ENCODE results near the gene SGTA. TPM values are rescaled to one million over a fixed set of nuclear protein-coding genes. Genes with fewer than 3 reads are reported as not detected.

The SGTA gene
- total and polyA plus RNA-seq, 3 experiments from 2014 or later = 39.7 to 93.9 (median 87.8) TPM

DNA sequence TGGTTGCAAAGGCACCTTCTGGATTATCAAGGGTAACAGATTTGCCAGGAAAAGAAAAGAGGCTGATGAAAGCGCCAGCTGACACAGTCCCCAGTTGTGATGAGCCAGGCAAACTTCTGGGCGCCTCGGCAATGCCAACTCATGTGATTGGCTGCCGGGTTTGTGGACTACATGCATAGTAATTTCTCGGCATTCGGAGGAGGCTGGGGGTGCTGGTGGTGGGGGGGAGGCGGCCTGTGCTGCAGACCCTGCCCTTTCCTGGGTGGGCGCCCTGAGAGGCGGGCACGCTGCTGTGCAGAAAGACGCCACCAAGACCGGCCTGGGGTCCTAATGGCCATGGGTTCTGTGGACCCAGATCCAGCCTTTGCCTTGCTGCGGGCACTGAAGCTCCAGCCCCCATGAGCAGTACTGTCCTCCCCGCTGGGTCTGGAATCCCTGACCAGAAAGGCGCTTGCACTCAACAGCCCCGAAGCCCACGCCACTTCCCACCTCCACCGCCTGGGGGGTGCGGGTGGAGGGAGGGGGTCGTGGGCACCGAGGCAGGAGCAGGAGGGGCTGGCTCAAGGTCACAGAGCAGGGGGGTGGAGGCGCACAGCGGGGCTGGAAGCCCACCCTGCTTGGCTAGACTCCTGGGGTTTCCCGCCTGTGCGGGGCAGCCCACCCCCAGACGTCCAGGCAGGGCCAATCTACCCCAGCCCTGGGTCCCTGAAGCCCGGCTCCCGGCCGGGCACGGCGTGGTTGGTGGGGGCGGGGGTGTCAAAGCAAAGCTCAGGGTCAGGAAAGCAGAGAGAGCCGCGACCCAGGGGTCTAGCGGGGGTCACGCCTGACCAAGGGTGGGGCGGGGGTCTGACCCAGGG, 62.9 kb downstream of the SGTA start:
- CTCF ChIA-PET = no interaction called here

DNA sequence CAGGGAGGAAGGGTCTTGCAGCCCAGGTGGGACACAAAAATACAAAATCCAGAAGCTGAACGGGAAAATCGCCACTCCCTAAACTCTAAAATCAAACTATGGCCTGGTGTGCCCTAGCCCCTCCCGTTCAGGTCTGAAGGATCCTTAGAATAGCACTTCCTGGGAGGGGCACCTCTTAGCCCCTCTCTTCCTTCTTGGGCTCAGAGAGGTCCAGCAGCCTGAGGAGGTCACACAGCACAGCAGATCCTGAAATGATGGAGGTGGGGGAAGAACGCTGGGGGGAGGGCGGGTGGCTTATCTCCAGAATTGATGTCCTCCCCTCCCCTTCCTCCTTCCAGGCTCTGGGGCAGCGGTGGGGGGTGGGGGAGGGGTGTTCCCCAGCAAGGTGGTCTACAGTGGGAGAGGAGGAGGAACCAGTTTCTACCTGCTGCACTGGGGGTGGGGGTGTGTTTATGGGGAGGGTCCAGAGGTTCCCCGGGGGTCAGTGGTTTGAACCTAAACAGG, 63.8 kb downstream of the SGTA start:
- H3K36me3 Mint-ChIP-seq = peaks cover 0 to 9% (median 0%) of the 10 kb centered on the region in 3 donors
- CTCF ChIA-PET = no interaction called here

More for the DNA sequence above, 62.9 kb downstream of the SGTA start:
- peaks cover 0 to 8% (median 3%) of the 10 kb centered on the region in 3 donors for H3K4me1 Mint-ChIP-seq
- H3K9me3 Mint-ChIP-seq = peaks cover 0 to 7% (median 2%) of the 10 kb centered on the region in 5 donors
- Histone ChIP-seq H3K4me1 (ENCODE audit: insufficient read depth, low read length) (no peaks in the 10 kb centered on the region), H3K9me3 (ENCODE audit: low read length) (peaks cover 5% of the 10 kb centered on the region), H3K4me3 (ENCODE audit: low read length) (no peak overlapping the region), H3K27me3 (ENCODE audit: insufficient read depth, low read length, poor library complexity, severe bottlenecking) (peaks cover 21% of the 10 kb centered on the region), H3K27ac (ENCODE audit: low read depth, low read length) (no peak overlapping the region), H3K36me3 (ENCODE audit: insufficient read depth, low read length) (no peaks in the 10 kb centered on the region)
- peaks cover 0 to 8% (median 0%) of the 10 kb centered on the region in 3 donors for H3K36me3 Mint-ChIP-seq
- DNase-seq = no peak
- no peak overlapping the region for H3K27ac Mint-ChIP-seq
- H3K27me3 Mint-ChIP-seq = peaks cover 27 to 36% of the 10 kb centered on the region in 2 donors
- POLR2A ChIA-PET = no interaction called here
- H3K4me3 Mint-ChIP-seq = peak overlapping the region in 5 of 7 donors; percentile 33 to 83 (median 64)

DNA sequence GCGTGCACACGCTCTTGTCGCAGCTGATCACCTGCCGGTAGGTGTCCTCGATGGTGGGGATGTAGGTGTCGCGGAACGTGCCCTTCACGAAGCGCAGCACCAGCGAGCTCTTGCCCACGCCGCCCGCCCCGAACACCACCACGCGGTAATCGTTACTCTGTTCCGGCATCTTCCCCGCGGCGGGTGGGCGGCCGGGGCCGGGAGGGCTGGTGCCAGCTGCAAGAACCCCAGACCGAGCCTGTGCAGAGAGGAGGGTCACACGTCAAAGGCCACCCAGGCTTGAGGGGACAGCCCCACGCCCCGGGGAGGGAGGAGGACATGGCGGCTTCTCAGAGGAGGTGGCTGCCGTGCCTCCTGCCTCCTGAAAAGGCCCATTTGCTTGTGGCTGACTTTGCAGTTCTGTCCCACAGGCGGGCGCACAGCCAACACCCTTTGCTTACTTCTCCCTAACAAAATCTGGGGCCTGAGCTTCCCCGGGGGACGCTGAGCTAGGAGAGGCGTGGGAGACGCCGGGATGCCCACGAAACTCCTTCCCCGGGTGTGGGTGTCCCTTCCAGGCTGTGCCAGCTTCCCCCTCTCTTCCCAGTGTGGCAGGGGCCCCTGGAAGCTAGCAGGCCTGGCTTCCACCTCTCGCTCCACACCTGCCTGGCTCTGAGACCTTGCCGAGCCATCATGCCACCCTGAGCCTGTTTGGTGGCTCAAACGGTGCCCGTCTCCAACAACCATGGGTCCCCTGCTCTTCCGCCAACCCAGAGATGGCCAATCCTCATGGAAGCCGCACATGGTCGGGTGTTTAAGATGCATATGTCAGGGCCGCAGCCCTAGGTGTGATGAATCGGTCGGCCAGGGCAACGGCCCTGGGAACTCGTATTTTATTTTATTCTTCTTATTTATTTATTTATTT, 65.2 kb downstream of the SGTA start:
- POLR2A ChIA-PET = no interaction called here
- Histone ChIP-seq H3K27ac (ENCODE audit: low read depth, low read length) (no peak overlapping the region), H3K4me3 (ENCODE audit: low read length) (no peak overlapping the region), H3K36me3 (ENCODE audit: insufficient read depth, low read length) (no peaks in the 10 kb centered on the region), H3K27me3 (ENCODE audit: insufficient read depth, low read length, poor library complexity, severe bottlenecking) (peaks cover 17% of the 10 kb centered on the region), H3K4me1 (ENCODE audit: insufficient read depth, low read length) (no peaks in the 10 kb centered on the region), H3K9me3 (ENCODE audit: low read length) (peaks cover 6% of the 10 kb centered on the region)
- Mint-ChIP-seq H3K27ac (no peak overlapping the region), H3K4me3 (peak overlapping the region in 1 of 7 donors; percentile 27), H3K36me3 (peaks cover 0 to 9% (median 0%) of the 10 kb centered on the region in 3 donors), H3K9me3 (peaks cover 0 to 10% (median 2%) of the 10 kb centered on the region in 5 donors), H3K27me3 (peaks cover 19 to 31% of the 10 kb centered on the region in 2 donors), H3K4me1 (peaks cover 0 to 8% (median 3%) of the 10 kb centered on the region in 3 donors)
- CTCF ChIA-PET = no interaction called here
- DNase-seq = no peak

More for the DNA sequence above, 63.8 kb downstream of the SGTA start:
- Histone ChIP-seq H3K4me1 (ENCODE audit: insufficient read depth, low read length) (no peaks in the 10 kb centered on the region), H3K9me3 (ENCODE audit: low read length) (peaks cover 6% of the 10 kb centered on the region), H3K27ac (ENCODE audit: low read depth, low read length) (no peak overlapping the region), H3K4me3 (ENCODE audit: low read length) (no peak overlapping the region), H3K27me3 (ENCODE audit: insufficient read depth, low read length, poor library complexity, severe bottlenecking) (peaks cover 20% of the 10 kb centered on the region), H3K36me3 (ENCODE audit: insufficient read depth, low read length) (no peaks in the 10 kb centered on the region)
- Mint-ChIP-seq H3K27me3 (peaks cover 25 to 35% of the 10 kb centered on the region in 2 donors), H3K4me1 (peaks cover 0 to 8% (median 3%) of the 10 kb centered on the region in 3 donors), H3K4me3 (peak overlapping the region in 1 of 7 donors; percentile 83), H3K9me3 (peaks cover 0 to 10% (median 2%) of the 10 kb centered on the region in 5 donors), H3K27ac (no peak overlapping the region)
- DNase-seq = no peak
- POLR2A ChIA-PET = no interaction called here

DNA sequence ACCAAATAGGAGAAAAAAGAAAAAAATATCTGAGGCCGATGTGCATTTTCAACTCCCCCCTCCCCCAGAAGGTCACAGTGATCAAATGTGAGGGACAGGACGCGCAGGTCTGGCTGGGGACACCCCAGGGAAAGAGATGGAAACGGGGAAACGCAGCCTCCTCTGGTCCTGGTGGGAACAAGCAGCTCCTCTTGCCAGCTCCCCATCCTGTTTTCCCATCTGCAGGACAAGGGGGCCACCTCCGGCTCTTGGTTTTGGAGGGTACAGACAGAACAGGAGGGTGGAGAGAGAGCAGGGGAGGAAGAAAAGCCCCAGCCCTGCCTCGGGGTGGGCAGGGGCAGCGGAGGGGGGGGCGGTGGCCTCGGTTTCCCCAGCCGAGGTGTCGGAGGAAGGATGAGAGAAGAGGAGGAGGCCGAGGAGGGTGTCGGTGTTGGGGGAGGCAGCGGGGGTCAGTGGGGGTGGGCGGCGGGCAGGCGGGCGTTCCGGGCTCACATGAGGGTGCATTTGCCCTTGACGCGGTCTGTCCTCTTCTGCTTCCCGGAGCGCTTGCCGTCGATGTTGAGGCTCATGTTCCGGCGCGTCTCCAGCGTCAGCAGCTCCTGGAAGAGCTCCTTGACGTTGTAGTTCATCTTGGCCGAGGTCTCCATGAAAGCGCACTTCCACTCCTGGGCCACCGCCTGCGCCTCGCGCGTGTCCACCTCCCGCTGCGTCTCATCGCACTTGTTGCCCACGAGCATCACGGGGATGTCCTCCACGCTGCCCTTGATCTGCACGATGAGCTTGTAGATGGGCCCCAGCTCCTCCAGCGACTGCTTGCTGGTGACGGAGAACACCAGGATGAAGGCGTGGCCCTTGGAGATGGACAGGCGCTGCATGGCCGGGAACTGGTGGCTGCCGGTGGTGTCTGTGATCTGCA, 66.1 kb downstream of the SGTA start:
- Mint-ChIP-seq H3K27ac (no peak overlapping the region), H3K4me3 (no peak overlapping the region), H3K4me1 (peaks cover 0 to 8% (median 3%) of the 10 kb centered on the region in 3 donors), H3K27me3 (peaks cover 17 to 32% of the 10 kb centered on the region in 2 donors), H3K9me3 (peaks cover 0 to 10% (median 2%) of the 10 kb centered on the region in 5 donors), H3K36me3 (peaks cover 0 to 9% (median 0%) of the 10 kb centered on the region in 3 donors)
- DNase-seq = no peak
- Histone ChIP-seq H3K27me3 (ENCODE audit: insufficient read depth, low read length, poor library complexity, severe bottlenecking) (peaks cover 11% of the 10 kb centered on the region), H3K27ac (ENCODE audit: low read depth, low read length) (no peak overlapping the region), H3K9me3 (ENCODE audit: low read length) (peaks cover 6% of the 10 kb centered on the region), H3K4me1 (ENCODE audit: insufficient read depth, low read length) (no peaks in the 10 kb centered on the region), H3K4me3 (ENCODE audit: low read length) (no peak overlapping the region), H3K36me3 (ENCODE audit: insufficient read depth, low read length) (no peaks in the 10 kb centered on the region)
- ChIA-PET POLR2A (no interaction called here), CTCF (no interaction called here)

DNA sequence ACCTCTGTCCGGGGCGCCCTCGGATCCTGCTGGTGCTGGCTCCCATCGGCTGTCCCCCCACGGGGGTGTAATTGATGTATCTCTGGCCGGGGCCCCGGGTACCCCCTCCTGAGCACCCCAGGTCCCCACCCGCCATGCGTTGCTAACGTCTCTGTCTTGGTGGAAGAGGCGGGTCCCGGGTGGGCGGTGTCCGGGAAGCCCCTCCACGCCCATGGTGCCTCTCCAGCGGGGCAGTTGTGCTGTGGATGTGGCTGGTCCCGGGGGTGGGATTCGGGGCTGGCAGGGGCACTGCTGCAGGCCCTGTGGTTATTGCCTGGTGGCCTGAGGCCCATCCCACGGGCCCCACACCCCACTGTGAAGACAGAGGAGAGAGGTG, 66.8 kb downstream of the SGTA start:
- H3K9me3 Mint-ChIP-seq = peaks cover 0 to 10% (median 2%) of the 10 kb centered on the region in 5 donors
- no peak overlapping the region for H3K27ac ChIP-seq (ENCODE audit: low read depth, low read length)
- no peak overlapping the region for H3K27ac Mint-ChIP-seq
- no peak overlapping the region for H3K4me3 ChIP-seq (ENCODE audit: low read length)
- peaks cover 0 to 8% (median 3%) of the 10 kb centered on the region in 3 donors for H3K4me1 Mint-ChIP-seq
- peaks cover 15 to 31% of the 10 kb centered on the region in 2 donors for H3K27me3 Mint-ChIP-seq
- no peaks in the 10 kb centered on the region for H3K36me3 ChIP-seq (ENCODE audit: insufficient read depth, low read length)
- DNase-seq = no peak
- ChIA-PET POLR2A (no interaction called here), CTCF (no interaction called here)
- peaks cover 6% of the 10 kb centered on the region for H3K9me3 ChIP-seq (ENCODE audit: low read length)
- H3K27me3 ChIP-seq (ENCODE audit: insufficient read depth, low read length, poor library complexity, severe bottlenecking) = peaks cover 6% of the 10 kb centered on the region
- no peaks in the 10 kb centered on the region for H3K4me1 ChIP-seq (ENCODE audit: insufficient read depth, low read length)
- no peak overlapping the region for H3K4me3 Mint-ChIP-seq
- H3K36me3 Mint-ChIP-seq = peaks cover 0 to 9% (median 0%) of the 10 kb centered on the region in 3 donors

DNA sequence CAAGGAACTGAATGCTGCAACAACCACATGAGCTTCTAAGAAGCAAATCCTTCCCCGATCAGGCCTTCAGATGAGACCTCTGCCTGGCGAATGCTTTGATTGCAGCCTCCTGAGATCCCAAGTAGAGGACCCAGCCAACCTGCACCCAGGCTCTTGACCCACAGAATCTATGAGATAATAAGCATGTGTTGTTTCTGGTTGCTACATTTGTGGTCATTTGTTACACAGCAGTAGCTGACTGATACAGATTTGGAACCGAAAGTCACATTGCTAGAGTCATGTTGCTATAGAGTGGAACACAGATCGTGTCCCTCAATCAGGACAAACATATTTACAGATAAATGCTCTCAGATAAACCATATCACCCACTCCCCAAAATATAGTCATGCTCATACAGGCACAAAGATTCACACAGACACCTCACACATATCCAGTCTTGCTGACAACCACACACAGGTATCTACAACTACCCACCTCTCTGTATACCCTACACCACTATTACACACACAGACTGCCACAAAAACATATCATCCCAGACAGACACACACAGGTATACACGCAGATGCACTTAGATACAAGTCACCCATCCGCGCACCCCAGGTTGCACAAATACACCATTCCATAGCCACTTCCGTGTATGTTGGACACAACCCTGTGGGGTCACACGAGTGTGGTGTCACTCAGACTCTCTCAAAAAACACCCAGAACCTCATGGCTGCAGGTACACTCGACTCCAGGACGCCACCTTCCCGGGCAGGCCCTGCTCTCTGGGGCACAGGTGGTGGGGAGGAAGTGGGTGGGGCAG, 67.4 kb downstream of the SGTA start:
- Histone ChIP-seq H3K36me3 (ENCODE audit: insufficient read depth, low read length) (no peaks in the 10 kb centered on the region), H3K4me1 (ENCODE audit: insufficient read depth, low read length) (no peaks in the 10 kb centered on the region), H3K9me3 (ENCODE audit: low read length) (peaks cover 6% of the 10 kb centered on the region), H3K27me3 (ENCODE audit: insufficient read depth, low read length, poor library complexity, severe bottlenecking) (peaks cover 6% of the 10 kb centered on the region), H3K27ac (ENCODE audit: low read depth, low read length) (no peak overlapping the region), H3K4me3 (ENCODE audit: low read length) (no peak overlapping the region)
- DNase-seq = no peak
- Mint-ChIP-seq H3K9me3 (peaks cover 0 to 10% (median 2%) of the 10 kb centered on the region in 5 donors), H3K4me3 (no peak overlapping the region), H3K36me3 (peaks cover 0 to 9% (median 0%) of the 10 kb centered on the region in 3 donors), H3K27ac (peak overlapping the region in 1 of 8 donors; percentile 41), H3K4me1 (peaks cover 0 to 8% (median 3%) of the 10 kb centered on the region in 3 donors), H3K27me3 (peaks cover 15 to 31% of the 10 kb centered on the region in 2 donors)
- ChIA-PET POLR2A (no interaction called here), CTCF (no interaction called here)
